Smooth muscle cell (in vitro differentiated cells): ENCODE results near the gene URM1. TPM values are rescaled to one million over a fixed set of nuclear protein-coding genes. Genes with fewer than 3 reads are reported as not detected.

Experiments used
- DNase-seq: peaks from one replicate; lab custom pipeline; 2025; ENCODE audit not compliant: unreplicated experiment; lab: John Stamatoyannopoulos, UW
- H2AFZ ChIP-seq: fragments of 200-600 bp; sonication (generic); 2 replicates; pipeline ENCODE4 v1.6.0; 2016; ENCODE audit warnings: antibody characterized with exemption, low read depth, mild to moderate bottlenecking
- H3F3A ChIP-seq: fragments of 200-600 bp; sonication (generic); 2 replicates; pipeline ENCODE4 v1.6.0; 2017; ENCODE audit warnings: antibody characterized with exemption, low read depth
- H3K27ac ChIP-seq: fragments of 200-600 bp; sonication (generic); 2 replicates; pipeline ENCODE4 v1.5.1; 2016; ENCODE audit warnings: low read depth, mild to moderate bottlenecking
- H3K27me3 ChIP-seq: fragments of 200-600 bp; sonication (generic); 2 replicates; pipeline ENCODE4 v1.6.1; 2016; ENCODE audit warnings: low read depth, mild to moderate bottlenecking
- H3K36me3 ChIP-seq: fragments of 200-600 bp; sonication (generic); 2 replicates; pipeline ENCODE4 v1.5.1; 2016; ENCODE audit warnings: low read depth
- H3K4me1 ChIP-seq: fragments of 200-600 bp; sonication (generic); 2 replicates; pipeline ENCODE4 v1.5.1; 2016; ENCODE audit warnings: low read depth
- H3K4me2 ChIP-seq: fragments of 200-600 bp; sonication (generic); 2 replicates; pipeline ENCODE4 v1.6.0; 2016; ENCODE audit warnings: mild to moderate bottlenecking
- H3K4me3 ChIP-seq: fragments of 200-600 bp; sonication (generic); 2 replicates; pipeline ENCODE4 v1.5.1; 2016; ENCODE audit warnings: mild to moderate bottlenecking
- H3K79me2 ChIP-seq: fragments of 200-600 bp; sonication (generic); 2 replicates; pipeline ENCODE4 v1.6.0; 2016; ENCODE audit warnings: low read depth, mild to moderate bottlenecking
- H3K9ac ChIP-seq: fragments of 200-600 bp; sonication (generic); 2 replicates; pipeline ENCODE4 v1.6.0; 2016; ENCODE audit warnings: low read depth
- H3K9me3 ChIP-seq: fragments of 200-600 bp; sonication (generic); replicated peaks from 2 replicates; pipeline ENCODE4 v1.5.1; 2016; ENCODE audit warnings: low read depth
- H4K20me1 ChIP-seq: fragments of 200-600 bp; sonication (generic); 2 replicates; pipeline ENCODE4 v1.6.0; 2016; ENCODE audit warnings: low read depth
- CTCF ChIP-seq: fragments of 200-600 bp; sonication (generic); IDR thresholded peaks from 2 replicates; pipeline ENCODE4 v1.5.1; 2017; ENCODE audit warnings: borderline replicate concordance, mild to moderate bottlenecking, antibody characterized with exemption; ENCODE audit not compliant: insufficient read depth, poor library complexity, severe bottlenecking
- WGBS: methylation state at CpG from one replicate; pipeline ENCODE4 v1.1.7; 2016; ENCODE audit warnings: low lambda C conversion rate; 5-methylcytosine and 5-hydroxymethylcytosine counted together
- polyA plus RNA-seq: library from polyadenylated mRNA; unstranded; fragments of >200 nt; fragmentation: Nextera tagmentation; extraction: Ambion mirVana; gene quantifications from 2 replicates; pipeline ENCODE4 v1.2.1, GENCODE V29; 2016
- total RNA-seq: library from RNA; depleted of rRNA; stranded (reverse); fragments of >200 nt; gene quantifications from 2 replicates; pipeline ENCODE4 v1.2.3, GENCODE V29; 2014

The URM1 gene
- total and polyA plus RNA-seq, 2 experiments from 2014 or later = 27.3 to 48.7 TPM

GRCh38 chr9:128399861-128400260 lies 28.7 kb downstream of the URM1 start:
- Histone ChIP-seq H4K20me1 (no peaks in the 10 kb centered on the region), H3K9ac (no peak overlapping the region), H3F3A (no peaks in the 10 kb centered on the region), H3K27ac (no peak overlapping the region), H3K4me1 (no peaks in the 10 kb centered on the region), H3K4me2 (no peak overlapping the region), H3K9me3 (no peaks in the 10 kb centered on the region), H3K36me3 (no peaks in the 10 kb centered on the region), H3K79me2 (no peaks in the 10 kb centered on the region), H3K27me3 (peaks cover 50% of the 10 kb centered on the region), H2AFZ (no peak overlapping the region), H3K4me3 (no peak overlapping the region)
- WGBS = 87% methylated on average over 3 of the region's 3 CpGs
- DNase-seq = no peak
- TF ChIP-seq CTCF = no peak

GRCh38 chr9:128404560-128404959 lies 33.4 kb downstream of the URM1 start:
- Histone ChIP-seq H3K9me3 (no peaks in the 10 kb centered on the region), H3K4me3 (no peak overlapping the region), H3K27ac (no peak overlapping the region), H2AFZ (no peak overlapping the region), H3K4me1 (peaks cover 7% of the 10 kb centered on the region), H3K79me2 (no peaks in the 10 kb centered on the region), H3K36me3 (no peaks in the 10 kb centered on the region), H4K20me1 (no peaks in the 10 kb centered on the region), H3F3A (no peaks in the 10 kb centered on the region), H3K4me2 (no peak overlapping the region), H3K9ac (no peak overlapping the region), H3K27me3 (peaks cover 26% of the 10 kb centered on the region)
- DNase-seq = no peak
- WGBS = 89% methylated on average over 4 of the region's 5 CpGs
- no peak for TF ChIP-seq CTCF

- Histone ChIP-seq H3K4me1 (peaks cover 7% of the 10 kb centered on the region), H3K4me2 (no peak overlapping the region), H2AFZ (no peak overlapping the region), H3K27me3 (peaks cover 23% of the 10 kb centered on the region), H3F3A (no peaks in the 10 kb centered on the region), H3K9ac (no peak overlapping the region), H3K4me3 (no peak overlapping the region), H3K36me3 (no peaks in the 10 kb centered on the region), H4K20me1 (no peaks in the 10 kb centered on the region), H3K27ac (no peak overlapping the region), H3K79me2 (no peaks in the 10 kb centered on the region), H3K9me3 (no peaks in the 10 kb centered on the region)
- WGBS = 75% methylated on average over 20 of the region's 20 CpGs
- TF ChIP-seq CTCF = no peak
- DNase-seq = no peak
These were observed 34.1 kb downstream of the URM1 start for GRCh38 chr9:128405077-128405779.

- no peak overlapping the region for H2AFZ ChIP-seq
- no peak overlapping the region for H3K4me2 ChIP-seq
These were observed 34.6 kb downstream of the URM1 start for GRCh38 chr9:128405780-128406171.

More at GRCh38 chr9:128405780-128406171, 34.6 kb downstream of the URM1 start:
- Histone ChIP-seq H4K20me1 (no peaks in the 10 kb centered on the region), H3K9ac (no peak overlapping the region), H3K79me2 (no peaks in the 10 kb centered on the region), H3K4me1 (peaks cover 7% of the 10 kb centered on the region), H3F3A (no peaks in the 10 kb centered on the region), H3K4me3 (no peak overlapping the region), H3K27me3 (peaks cover 23% of the 10 kb centered on the region), H3K9me3 (no peaks in the 10 kb centered on the region), H3K27ac (no peak overlapping the region), H3K36me3 (no peaks in the 10 kb centered on the region)
- WGBS = 92% methylated on average over 7 of the region's 7 CpGs
- DNase-seq = no peak
- no peak for TF ChIP-seq CTCF
